Measurements from ENCODE around the gene SPATA12.
"Not testable (repeated sequence)": the region's sequence is repeated elsewhere in the genome, so short reads cannot be mapped to it uniquely, and the experiment has no call there.

The SPATA12 gene

GRCh38 chr3:57066471-57066870, 6.0 kb downstream of the SPATA12 start:
- no peaks in the 10 kb centered on the region for H3K9me3 Mint-ChIP-seq
- H3K27ac Mint-ChIP-seq, result no peak overlapping the region
- no peak overlapping the region for H3K4me3 Mint-ChIP-seq
- DNase-seq (ENCODE audit: low spot score in 2 of 2) (no peak), ATAC-seq (no peak)
- no peaks in the 10 kb centered on the region for H3K36me3 Mint-ChIP-seq
- H3K4me1 Mint-ChIP-seq, result peaks cover 16% of the 10 kb centered on the region

- no peak overlapping the region for H3K4me3 Mint-ChIP-seq
- no peaks in the 10 kb centered on the region for H3K9me3 Mint-ChIP-seq
- H3K36me3 Mint-ChIP-seq, result no peaks in the 10 kb centered on the region
- peaks cover 13% of the 10 kb centered on the region for H3K4me1 Mint-ChIP-seq
- no peak overlapping the region for H3K27ac Mint-ChIP-seq
- ATAC-seq (peak; percentile 98), DNase-seq (ENCODE audit: low spot score in 2 of 2) (no peak)
Measured at GRCh38 chr3:57068437-57069089, 8.1 kb downstream of the SPATA12 start.

GRCh38 chr3:57069503-57069902, 9.0 kb downstream of the SPATA12 start:
- DNase-seq (ENCODE audit: low spot score in 2 of 2) (no peak), ATAC-seq (no peak)
- Mint-ChIP-seq H3K4me3 (no peak overlapping the region), H3K4me1 (peaks cover 11% of the 10 kb centered on the region), H3K27ac (no peak overlapping the region), H3K9me3 (no peaks in the 10 kb centered on the region), H3K36me3 (no peaks in the 10 kb centered on the region)

GRCh38 chr3:57073628-57074027, 13.2 kb downstream of the SPATA12 start:
- no peak for ATAC-seq
- Mint-ChIP-seq H3K9me3 (no peaks in the 10 kb centered on the region), H3K4me1 (peaks cover 15% of the 10 kb centered on the region), H3K4me3 (no peak overlapping the region), H3K36me3 (no peaks in the 10 kb centered on the region), H3K27ac (no peak overlapping the region)
- DNase-seq (ENCODE audit: low spot score in 2 of 2), result no peak

GRCh38 chr3:57074135-57074534, 13.7 kb downstream of the SPATA12 start:
- DNase-seq (ENCODE audit: low spot score in 2 of 2), result no peak
- H3K9me3 Mint-ChIP-seq, result no peaks in the 10 kb centered on the region
- H3K4me1 Mint-ChIP-seq, result peaks cover 10% of the 10 kb centered on the region
- no peak overlapping the region for H3K27ac Mint-ChIP-seq
- no peak for ATAC-seq
- no peak overlapping the region for H3K4me3 Mint-ChIP-seq
- H3K36me3 Mint-ChIP-seq, result no peaks in the 10 kb centered on the region

- Mint-ChIP-seq H3K27ac (no peak overlapping the region), H3K4me1 (peaks cover 10% of the 10 kb centered on the region), H3K4me3 (no peak overlapping the region), H3K36me3 (no peaks in the 10 kb centered on the region), H3K9me3 (no peaks in the 10 kb centered on the region)
- ATAC-seq (no peak), DNase-seq (ENCODE audit: low spot score in 2 of 2) (no peak)
Measured at GRCh38 chr3:57076422-57076951, 16.0 kb downstream of the SPATA12 start.

GRCh38 chr3:57077630-57078343, 17.3 kb downstream of the SPATA12 start:
- H3K27ac Mint-ChIP-seq, result no peak overlapping the region
- H3K9me3 Mint-ChIP-seq, result no peaks in the 10 kb centered on the region

GRCh38 chr3:57078344-57078634, 17.8 kb downstream of the SPATA12 start:
- H3K4me3 Mint-ChIP-seq, result peak overlapping the region; percentile 61
- ATAC-seq, result peak; percentile 49
- H3K9me3 Mint-ChIP-seq, result no peaks in the 10 kb centered on the region
- no peaks in the 10 kb centered on the region for H3K36me3 Mint-ChIP-seq
- peaks cover 10% of the 10 kb centered on the region for H3K4me1 Mint-ChIP-seq
- no peak for DNase-seq (ENCODE audit: low spot score in 2 of 2)
- H3K27ac Mint-ChIP-seq, result no peak overlapping the region

More at GRCh38 chr3:57077630-57078343, 17.3 kb downstream of the SPATA12 start:
- Mint-ChIP-seq H3K36me3 (no peaks in the 10 kb centered on the region), H3K4me3 (peak overlapping the region; percentile 61), H3K4me1 (peaks cover 10% of the 10 kb centered on the region)
- ATAC-seq (peak; percentile 25), DNase-seq (ENCODE audit: low spot score in 2 of 2) (no peak)

- peak; percentile 42 for ATAC-seq
- Mint-ChIP-seq H3K4me3 (peak overlapping the region; percentile 61), H3K36me3 (no peaks in the 10 kb centered on the region), H3K4me1 (peaks cover 10% of the 10 kb centered on the region), H3K9me3 (no peaks in the 10 kb centered on the region), H3K27ac (no peak overlapping the region)
- peak in 1 of 2 donors; percentile 5 for DNase-seq (ENCODE audit: low spot score in 2 of 2)
Measured at GRCh38 chr3:57078635-57079473, 18.4 kb downstream of the SPATA12 start.

- no peaks in the 10 kb centered on the region for H3K36me3 Mint-ChIP-seq
- no peaks in the 10 kb centered on the region for H3K9me3 Mint-ChIP-seq
- DNase-seq (ENCODE audit: low spot score in 2 of 2) (no peak), ATAC-seq (no peak)
- peak overlapping the region; percentile 61 for H3K4me3 Mint-ChIP-seq
- H3K4me1 Mint-ChIP-seq, result peaks cover 10% of the 10 kb centered on the region
- no peak overlapping the region for H3K27ac Mint-ChIP-seq
Measured at GRCh38 chr3:57079474-57079831, 19.0 kb downstream of the SPATA12 start.

GRCh38 chr3:57080171-57080570, 19.7 kb downstream of the SPATA12 start:
- ATAC-seq (no peak), DNase-seq (ENCODE audit: low spot score in 2 of 2) (no peak)
- Mint-ChIP-seq H3K36me3 (no peaks in the 10 kb centered on the region), H3K27ac (no peak overlapping the region), H3K4me3 (peak overlapping the region; percentile 61), H3K9me3 (no peaks in the 10 kb centered on the region), H3K4me1 (peaks cover 10% of the 10 kb centered on the region)

GRCh38 chr3:57081173-57081572, 20.7 kb downstream of the SPATA12 start:
- DNase-seq (ENCODE audit: low spot score in 2 of 2) (no peak), ATAC-seq (no peak)
- H3K27ac Mint-ChIP-seq, result no peak overlapping the region
- H3K36me3 Mint-ChIP-seq, result no peaks in the 10 kb centered on the region
- no peaks in the 10 kb centered on the region for H3K9me3 Mint-ChIP-seq
- H3K4me1 Mint-ChIP-seq, result peaks cover 10% of the 10 kb centered on the region
- H3K4me3 Mint-ChIP-seq, result no peak overlapping the region

- H3K36me3 Mint-ChIP-seq, result no peaks in the 10 kb centered on the region
- peaks cover 10% of the 10 kb centered on the region for H3K4me1 Mint-ChIP-seq
- DNase-seq (ENCODE audit: low spot score in 2 of 2) (no peak), ATAC-seq (no peak)
- H3K9me3 Mint-ChIP-seq, result no peaks in the 10 kb centered on the region
- no peak overlapping the region for H3K4me3 Mint-ChIP-seq
- H3K27ac Mint-ChIP-seq, result no peak overlapping the region
Measured at GRCh38 chr3:57082481-57082880, 22.0 kb downstream of the SPATA12 start.

GRCh38 chr3:57083266-57083995, 23.0 kb downstream of the SPATA12 start:
- not testable (repeated sequence) for H3K36me3 Mint-ChIP-seq; H3K27ac Mint-ChIP-seq; H3K9me3 Mint-ChIP-seq; DNase-seq (ENCODE audit: low spot score in 2 of 2); H3K4me3 Mint-ChIP-seq; H3K4me1 Mint-ChIP-seq; ATAC-seq

GRCh38 chr3:57085211-57085610, 24.7 kb downstream of the SPATA12 start:
- Mint-ChIP-seq H3K27ac (no peak overlapping the region), H3K9me3 (no peaks in the 10 kb centered on the region), H3K4me1 (no peaks in the 10 kb centered on the region), H3K36me3 (no peaks in the 10 kb centered on the region), H3K4me3 (no peak overlapping the region)
- ATAC-seq, result no peak
- no peak for DNase-seq (ENCODE audit: low spot score in 2 of 2)

Measured in stimulated activated effector memory CD8-positive, alpha-beta T cell treated with anti-CD3 and anti-CD28 coated beads, Interleukin-12 subunit alpha, Interleukin-12 subunit beta, amount 100 ng/mL, for 72 hours (primary cell).